Ishikawa (cell line): ENCODE data around the gene CWC27.

Experiments
- CEBPB ChIP-seq: IDR thresholded peaks from 2 replicates; pipeline ENCODE4 v1.6.1; 2012
- CREB1 ChIP-seq: IDR thresholded peaks from 2 replicates; pipeline ENCODE4 v1.6.1; 2012; ENCODE audit warnings: low read depth
- EGR1 ChIP-seq: IDR thresholded peaks from 2 replicates; pipeline ENCODE4 v1.6.1; 2012
- EP300 ChIP-seq: IDR thresholded peaks from 2 replicates; pipeline ENCODE4 v1.6.1; 2012; ENCODE audit warnings: borderline replicate concordance
- FOXM1 ChIP-seq: IDR thresholded peaks from 2 replicates; pipeline ENCODE4 v1.6.1; 2012; ENCODE audit warnings: low read depth, borderline replicate concordance
- NFIC ChIP-seq: IDR thresholded peaks from 2 replicates; pipeline ENCODE4 v1.6.1; 2012
- RAD21 ChIP-seq: IDR thresholded peaks from 2 replicates; pipeline ENCODE4 v1.6.1; 2012; ENCODE audit warnings: low read depth
- REST ChIP-seq: IDR thresholded peaks from 2 replicates; pipeline ENCODE4 v1.6.1; 2012; ENCODE audit warnings: low read depth, mild to moderate bottlenecking
- TAF1 ChIP-seq: IDR thresholded peaks from 2 replicates; pipeline ENCODE4 v1.6.1; 2012; ENCODE audit warnings: low read depth, mild to moderate bottlenecking
- TCF12 ChIP-seq: IDR thresholded peaks from 2 replicates; pipeline ENCODE4 v1.6.1; 2012; ENCODE audit warnings: low read depth
- TEAD4 ChIP-seq: IDR thresholded peaks from 2 replicates; pipeline ENCODE4 v1.6.1; 2012
- USF1 ChIP-seq: IDR thresholded peaks from 2 replicates; pipeline ENCODE4 v1.6.1; 2012
- YY1 ChIP-seq: IDR thresholded peaks from 2 replicates; pipeline ENCODE4 v1.6.1; 2012; ENCODE audit warnings: low read depth
- ZBTB7A ChIP-seq: IDR thresholded peaks from 2 replicates; pipeline ENCODE4 v1.6.1; 2012; ENCODE audit warnings: low read depth
- TF ChIP-seq, protein P1 (sequence below): IDR thresholded peaks from 2 replicates; pipeline ENCODE4 v1.6.1; 2012

The CWC27 gene

DNA sequence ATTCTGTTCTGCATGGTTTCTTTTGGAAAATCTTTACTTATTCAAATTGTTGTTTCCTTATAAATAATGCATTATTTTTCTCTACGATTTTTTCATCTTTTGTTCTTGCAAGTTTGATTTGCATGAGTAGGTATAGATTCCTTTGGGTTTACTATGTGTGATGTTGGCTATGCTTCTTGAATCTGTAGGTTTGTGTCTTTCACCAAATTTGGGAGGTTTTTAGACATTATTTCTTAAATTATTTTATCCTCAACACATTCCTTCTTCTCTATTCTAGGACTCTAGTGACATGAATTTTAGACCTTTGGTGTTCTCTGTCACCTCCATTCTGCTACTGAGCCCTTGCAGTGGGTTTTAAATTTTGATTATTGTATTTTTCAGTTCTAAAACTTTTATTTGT lies 219.0 kb downstream of the CWC27 start:
- TF ChIP-seq CEBPB: no peak
- no peak for TF ChIP-seq NFIC
- TF ChIP-seq FOXM1: no peak
- TF ChIP-seq, protein P1, sequence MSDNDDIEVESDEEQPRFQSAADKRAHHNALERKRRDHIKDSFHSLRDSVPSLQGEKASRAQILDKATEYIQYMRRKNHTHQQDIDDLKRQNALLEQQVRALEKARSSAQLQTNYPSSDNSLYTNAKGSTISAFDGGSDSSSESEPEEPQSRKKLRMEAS: no peak
- TF ChIP-seq TCF12: no peak
- TF ChIP-seq CREB1: no peak
- no peak for TF ChIP-seq YY1
- TF ChIP-seq EGR1: no peak
- no peak for TF ChIP-seq EP300
- no peak for TF ChIP-seq USF1
- no peak for TF ChIP-seq REST
- no peak for TF ChIP-seq TAF1
- no peak for TF ChIP-seq TEAD4
- no peak for TF ChIP-seq RAD21
- no peak for TF ChIP-seq ZBTB7A

- TF ChIP-seq NFIC (no peak), REST (no peak), USF1 (no peak), EGR1 (no peak), EP300 (no peak)
These were observed 240.5 kb downstream of the CWC27 start for GRCh38 chr5:65009207-65009606.

DNA sequence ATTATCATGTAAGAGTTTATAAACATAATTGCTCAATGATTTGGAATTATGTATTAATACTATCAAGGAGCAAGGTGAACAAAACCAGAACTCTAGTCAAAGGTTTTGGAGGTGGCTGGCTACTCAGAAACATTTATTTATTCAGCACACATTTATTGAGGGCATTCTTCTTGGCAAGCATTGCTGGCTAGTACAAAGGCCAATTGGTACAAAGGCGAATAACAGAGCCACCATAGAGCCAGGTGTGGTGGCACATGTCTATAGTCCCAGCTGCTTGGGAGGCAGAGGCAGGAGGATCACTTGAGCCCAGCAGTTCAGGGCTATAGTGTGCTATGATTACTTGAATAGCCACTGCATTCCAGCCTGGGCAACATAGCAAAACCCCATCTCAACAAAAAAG lies 242.1 kb downstream of the CWC27 start:
- TF ChIP-seq RAD21: no peak
- no peak for TF ChIP-seq EGR1
- no peak for TF ChIP-seq CREB1
- TF ChIP-seq REST: no peak
- TF ChIP-seq EP300: no peak
- TF ChIP-seq NFIC: no peak
- no peak for TF ChIP-seq TAF1
- TF ChIP-seq ZBTB7A: no peak
- TF ChIP-seq CEBPB: no peak
- TF ChIP-seq FOXM1: no peak

- no peak for TF ChIP-seq YY1
- TF ChIP-seq RAD21: no peak
- TF ChIP-seq TAF1: no peak
- no peak for TF ChIP-seq FOXM1
- TF ChIP-seq ZBTB7A: no peak
- TF ChIP-seq REST: no peak
- no peak for TF ChIP-seq TCF12
These were observed 243.7 kb downstream of the CWC27 start for GRCh38 chr5:65012301-65012892.
